A673 (cell line): ENCODE measurements around the gene SND1. TPM values are rescaled to one million over a fixed set of nuclear protein-coding genes. Genes with fewer than 3 reads are reported as not detected.

ENCODE experiments used
- BruUV-seq: library from RNA; stranded (reverse); fragments of 400-500 nt; replicated peaks from 2 replicates; lab custom pipeline; 2021; lab: Mats Ljungman, UMichigan
- CTCF ChIA-PET: fragments of 300-600 bp; sonication (Branson Sonifier 250); formaldehyde crosslinking; loops from one replicate; lab custom pipeline; 2022; ENCODE audit warnings: antibody characterized with exemption; lab: Charles Lee
- POLR2A ChIA-PET: fragments of 300-600 bp; sonication (Branson Sonifier 250); formaldehyde crosslinking; loops from one replicate; lab custom pipeline; 2022; ENCODE audit warnings: antibody characterized with exemption; ENCODE audit not compliant: low non-redundant PET; lab: Charles Lee
- DNase-seq: peaks from one replicate; pipeline ENCODE4 v3.0.0-alpha.2; 2015; ENCODE audit warnings: low spot score
- H3K27ac ChIP-seq: fragments of 200-600 bp; sonication (generic); 2 replicates; pipeline ENCODE4 v1.5.1; 2016; ENCODE audit warnings: mixed run types, low read depth, mild to moderate bottlenecking, mixed read lengths, antibody characterized with exemption, low read length; ENCODE audit not compliant: poor library complexity, severe bottlenecking
- H3K27me3 ChIP-seq: fragments of 200-600 bp; sonication (generic); replicated peaks from 2 replicates; pipeline ENCODE4 v1.6.1; 2017; ENCODE audit warnings: mixed run types, low read depth, mild to moderate bottlenecking, mixed read lengths, antibody characterized with exemption, low read length; ENCODE audit not compliant: insufficient read depth, poor library complexity
- H3K36me3 ChIP-seq: fragments of 200-600 bp; sonication (generic); 2 replicates; pipeline ENCODE4 v1.6.1; 2016; ENCODE audit warnings: mixed run types, mild to moderate bottlenecking, mixed read lengths, antibody characterized with exemption, low read length; ENCODE audit not compliant: insufficient read depth, poor library complexity, severe bottlenecking
- H3K4me1 ChIP-seq: fragments of 200-600 bp; sonication (generic); 2 replicates; pipeline ENCODE4 v1.6.1; 2017; ENCODE audit warnings: mixed run types, mild to moderate bottlenecking, mixed read lengths, antibody characterized with exemption, low read length; ENCODE audit not compliant: insufficient read depth, poor library complexity, severe bottlenecking
- H3K4me3 ChIP-seq: fragments of 200-600 bp; sonication (generic); 2 replicates; pipeline ENCODE4 v1.5.1; 2016; ENCODE audit warnings: low read depth, mixed run types, mild to moderate bottlenecking, mixed read lengths, low read length; ENCODE audit not compliant: poor library complexity, severe bottlenecking
- H3K9me3 ChIP-seq: fragments of 200-600 bp; sonication (generic); 2 replicates; pipeline ENCODE4 v1.6.1; 2016; ENCODE audit warnings: mixed run types, low read depth, mild to moderate bottlenecking, mixed read lengths, antibody characterized with exemption, low read length; ENCODE audit not compliant: poor library complexity, severe bottlenecking
- EZH2 ChIP-seq: fragments of 200-600 bp; sonication (generic); IDR thresholded peaks from 2 replicates; pipeline ENCODE4 v1.6.1; 2017; ENCODE audit warnings: borderline replicate concordance, low read depth, mild to moderate bottlenecking, mixed read lengths, antibody characterized with exemption, low read length; ENCODE audit not compliant: poor library complexity, severe bottlenecking
- intact Hi-C: fragments of 100-400 bp; cut with micrococcal nuclease; formaldehyde crosslinking; loops from one replicate; pipeline ENCODE4 v1.10.0; 2022; ENCODE audit not compliant: unreplicated experiment
- total RNA-seq: library from RNA; stranded (reverse); gene quantifications from 2 replicates; pipeline ENCODE4 v1.2.3, GENCODE V29; 2021
- TF ChIP-seq, protein P1 (sequence below): fragments of 300-800, 200-600 bp; sonication (generic); conservative IDR thresholded peaks from 2 replicates; pipeline ENCODE4 v1.5.1; 2017; ENCODE audit warnings: low read depth, mild to moderate bottlenecking, antibody characterized with exemption, low read length, moderate library complexity, mixed read lengths

Gene SND1
- total RNA-seq, 1 experiment from 2014 or later: 177 TPM

- ChIA-PET CTCF (no interaction called here), POLR2A (no interaction called here)
- no peak for DNase-seq
- BruUV-seq: no TSS peak
- H3K9me3 ChIP-seq: no peaks in the 10 kb centered on the region
- no peak overlapping the region for H3K27ac ChIP-seq
- intact Hi-C loops: no loop called here
- peaks cover 13% of the 10 kb centered on the region for H3K4me1 ChIP-seq
- H3K4me3 ChIP-seq: no peak overlapping the region
- H3K27me3 ChIP-seq: no peaks in the 10 kb centered on the region
- H3K36me3 ChIP-seq: peaks cover 5% of the 10 kb centered on the region
- TF ChIP-seq, protein P1, sequence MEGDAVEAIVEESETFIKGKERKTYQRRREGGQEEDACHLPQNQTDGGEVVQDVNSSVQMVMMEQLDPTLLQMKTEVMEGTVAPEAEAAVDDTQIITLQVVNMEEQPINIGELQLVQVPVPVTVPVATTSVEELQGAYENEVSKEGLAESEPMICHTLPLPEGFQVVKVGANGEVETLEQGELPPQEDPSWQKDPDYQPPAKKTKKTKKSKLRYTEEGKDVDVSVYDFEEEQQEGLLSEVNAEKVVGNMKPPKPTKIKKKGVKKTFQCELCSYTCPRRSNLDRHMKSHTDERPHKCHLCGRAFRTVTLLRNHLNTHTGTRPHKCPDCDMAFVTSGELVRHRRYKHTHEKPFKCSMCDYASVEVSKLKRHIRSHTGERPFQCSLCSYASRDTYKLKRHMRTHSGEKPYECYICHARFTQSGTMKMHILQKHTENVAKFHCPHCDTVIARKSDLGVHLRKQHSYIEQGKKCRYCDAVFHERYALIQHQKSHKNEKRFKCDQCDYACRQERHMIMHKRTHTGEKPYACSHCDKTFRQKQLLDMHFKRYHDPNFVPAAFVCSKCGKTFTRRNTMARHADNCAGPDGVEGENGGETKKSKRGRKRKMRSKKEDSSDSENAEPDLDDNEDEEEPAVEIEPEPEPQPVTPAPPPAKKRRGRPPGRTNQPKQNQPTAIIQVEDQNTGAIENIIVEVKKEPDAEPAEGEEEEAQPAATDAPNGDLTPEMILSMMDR: no peak
- TF ChIP-seq EZH2: no peak
These were observed 241.6 kb downstream of the SND1 start for GRCh38 chr7:127893547-127893946.

- no TSS peak for BruUV-seq
- intact Hi-C loops: no loop called here
- DNase-seq: no peak
- H3K9me3 ChIP-seq: no peaks in the 10 kb centered on the region
- no peak for TF ChIP-seq EZH2
- TF ChIP-seq, protein P1: no peak
- ChIA-PET CTCF (no interaction called here), POLR2A (interaction anchor here (0.6 kb wide), 1 partner anchor 23 kb away, joined by 4 read pairs; no protein-coding TSS in a partner anchor)
- H3K4me3 ChIP-seq: no peak overlapping the region
- no peaks in the 10 kb centered on the region for H3K27me3 ChIP-seq
- no peak overlapping the region for H3K27ac ChIP-seq
- H3K36me3 ChIP-seq: no peaks in the 10 kb centered on the region
- H3K4me1 ChIP-seq: peaks cover 23% of the 10 kb centered on the region
These were observed 242.6 kb downstream of the SND1 start for GRCh38 chr7:127894588-127894987.

DNA sequence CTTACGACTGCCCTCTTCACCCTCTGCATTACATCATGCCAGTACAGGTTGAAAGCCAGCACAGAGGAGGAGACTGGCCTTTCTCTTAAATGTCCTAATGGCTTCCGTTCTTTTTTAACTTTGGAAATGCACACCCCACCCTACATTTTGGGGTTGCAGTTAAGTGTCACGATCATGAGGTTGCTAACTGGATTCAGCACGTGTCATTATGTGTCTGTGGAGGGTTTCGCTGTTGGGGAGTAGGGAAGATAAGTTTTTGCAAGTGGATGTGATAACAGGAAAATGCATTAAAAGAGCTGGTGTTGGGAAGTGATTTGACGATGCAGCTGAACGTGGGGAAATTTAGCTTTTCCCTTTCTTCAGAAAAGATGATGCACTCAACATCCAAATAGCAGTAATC lies 243.4 kb downstream of the SND1 start:
- intact Hi-C loops: no loop called here
- no peaks in the 10 kb centered on the region for H3K9me3 ChIP-seq
- peaks cover 31% of the 10 kb centered on the region for H3K4me1 ChIP-seq
- no peaks in the 10 kb centered on the region for H3K27me3 ChIP-seq
- POLR2A ChIA-PET: no interaction called here
- no peak overlapping the region for H3K4me3 ChIP-seq
- H3K27ac ChIP-seq: no peak overlapping the region
- DNase-seq: no peak
- CTCF ChIA-PET: no interaction called here
- no peak for TF ChIP-seq EZH2
- TF ChIP-seq, protein P1: no peak
- no peaks in the 10 kb centered on the region for H3K36me3 ChIP-seq
- no TSS peak for BruUV-seq
